GM18499 (cell line): Measurements from ENCODE around the gene ADGRV1.
"Not testable (repeated sequence)": the region's sequence is repeated elsewhere in the genome, so short reads cannot be mapped to it uniquely, and the experiment has no call there.

Experiments
- ATAC-seq: cut with Tn5 transposase; IDR thresholded peaks from one replicate; pipeline ENCODE4 v1.9.1; 2021; ENCODE audit warnings: moderate number of reproducible peaks; ENCODE audit not compliant: insufficient read depth, unreplicated experiment

ADGRV1 gene

GRCh38 chr5:90549223-90549622 lies 9.4 kb upstream of the ADGRV1 start:
- ATAC-seq: no peak

- no peak for ATAC-seq
Measured at GRCh38 chr5:90549729-90550275, 8.8 kb upstream of the ADGRV1 start.

GRCh38 chr5:90550963-90551362 lies 7.6 kb upstream of the ADGRV1 start:
- no peak for ATAC-seq

- ATAC-seq: no peak
Measured at GRCh38 chr5:90551376-90551775, 7.2 kb upstream of the ADGRV1 start.

- no peak for ATAC-seq
Measured at GRCh38 chr5:90553711-90554110, 4.9 kb upstream of the ADGRV1 start.

- ATAC-seq: no peak
Measured at GRCh38 chr5:90554358-90555006, 4.1 kb upstream of the ADGRV1 start.

DNA sequence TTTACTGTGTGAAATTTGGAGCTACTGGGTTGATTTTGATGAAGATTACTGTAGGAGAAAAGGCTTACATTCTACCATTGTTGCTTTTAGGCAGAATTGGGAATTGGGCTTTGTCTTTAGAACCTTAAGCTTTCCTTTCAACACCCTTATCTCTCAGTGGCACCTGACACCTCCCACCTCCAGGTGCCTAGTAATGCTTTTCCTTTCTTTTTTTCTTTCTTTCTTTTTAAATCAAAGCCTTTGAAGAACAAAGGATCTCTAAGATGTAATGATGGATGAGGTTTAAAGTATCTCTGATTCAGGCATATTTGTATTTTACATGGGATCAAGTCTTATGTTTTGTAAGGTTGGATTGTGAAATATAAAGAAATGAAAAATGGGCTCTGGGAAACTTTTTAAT lies 2.9 kb upstream of the ADGRV1 start:
- ATAC-seq: no peak

DNA sequence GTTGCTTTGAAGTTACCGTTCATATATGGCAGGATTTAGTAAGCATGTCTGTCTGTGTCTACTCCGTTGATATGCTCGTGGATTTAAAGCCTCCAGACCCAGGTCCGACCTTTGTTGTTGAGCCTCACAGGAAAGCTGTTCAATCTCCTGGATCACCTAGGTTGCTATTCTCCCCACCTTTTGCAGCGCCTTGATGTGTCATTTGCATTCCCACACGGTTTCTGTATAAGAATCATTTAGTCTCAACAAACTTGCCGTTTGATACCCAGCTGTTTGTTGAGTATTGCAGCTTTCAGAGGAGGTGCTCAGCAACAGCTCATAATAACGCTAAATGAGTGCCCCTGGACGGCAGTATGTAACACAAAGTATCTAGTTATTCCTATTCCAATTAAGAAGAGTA lies 1.2 kb upstream of the ADGRV1 start:
- no peak for ATAC-seq

- ATAC-seq: no peak
Measured at GRCh38 chr5:90557871-90558270, 726 bp upstream of the ADGRV1 start.

DNA sequence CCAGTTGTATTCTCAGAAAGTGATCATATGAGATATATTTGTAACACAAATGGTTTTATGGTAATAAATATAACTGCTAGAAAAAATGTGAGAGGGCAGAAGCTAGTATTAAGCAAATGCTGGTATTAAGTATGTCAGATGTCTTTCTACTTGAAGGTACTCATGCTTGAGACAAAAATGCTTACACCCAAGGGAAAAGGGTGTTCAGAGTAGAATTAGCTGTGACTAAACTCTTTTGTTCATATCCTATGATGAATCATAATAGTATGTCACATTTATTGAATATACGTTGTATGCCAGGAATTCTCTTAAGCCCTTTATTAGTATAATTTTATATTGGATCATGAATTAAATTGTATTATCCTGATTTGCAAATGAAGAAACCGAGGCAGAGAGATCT lies 2.2 kb downstream of the ADGRV1 start:
- ATAC-seq: no peak

DNA sequence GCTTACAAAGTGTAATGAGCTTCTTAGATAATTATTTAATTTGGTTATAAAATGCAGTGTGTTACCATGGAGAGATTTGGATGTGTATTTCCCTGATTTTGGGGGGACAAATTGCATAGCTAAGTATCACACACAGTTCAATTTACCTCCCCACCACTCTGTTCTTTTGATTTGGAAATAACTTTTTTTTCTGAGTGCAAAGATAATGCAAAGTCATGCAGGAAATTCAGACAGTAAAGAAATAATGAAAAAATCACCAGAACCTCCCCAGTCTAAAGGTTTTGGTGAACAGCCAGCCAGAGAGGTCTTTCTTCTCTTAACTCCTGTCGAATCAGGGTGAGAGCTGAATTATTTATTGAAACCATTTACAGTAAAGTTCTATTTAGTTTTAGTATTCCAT lies 3.2 kb downstream of the ADGRV1 start:
- ATAC-seq: no peak

DNA sequence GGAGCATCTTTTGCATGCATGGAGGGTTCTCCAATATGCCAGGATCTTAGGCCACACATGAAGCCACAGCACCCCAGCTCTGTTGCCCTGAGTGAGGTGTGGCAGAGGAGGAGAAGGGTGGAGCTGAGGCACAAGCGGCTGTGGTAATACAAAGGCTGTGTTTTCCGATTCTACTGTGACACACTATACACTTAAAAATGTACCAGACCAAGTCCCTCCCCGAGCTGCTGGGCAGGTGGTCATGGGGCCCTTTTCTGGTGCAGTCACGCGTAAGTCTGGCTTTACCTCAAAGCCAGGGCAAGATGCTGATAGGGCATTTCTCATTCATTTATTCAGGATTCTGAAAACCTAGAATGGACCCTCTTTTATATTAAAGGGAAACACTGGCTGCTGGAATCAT lies 3.7 kb downstream of the ADGRV1 start:
- no peak for ATAC-seq

DNA sequence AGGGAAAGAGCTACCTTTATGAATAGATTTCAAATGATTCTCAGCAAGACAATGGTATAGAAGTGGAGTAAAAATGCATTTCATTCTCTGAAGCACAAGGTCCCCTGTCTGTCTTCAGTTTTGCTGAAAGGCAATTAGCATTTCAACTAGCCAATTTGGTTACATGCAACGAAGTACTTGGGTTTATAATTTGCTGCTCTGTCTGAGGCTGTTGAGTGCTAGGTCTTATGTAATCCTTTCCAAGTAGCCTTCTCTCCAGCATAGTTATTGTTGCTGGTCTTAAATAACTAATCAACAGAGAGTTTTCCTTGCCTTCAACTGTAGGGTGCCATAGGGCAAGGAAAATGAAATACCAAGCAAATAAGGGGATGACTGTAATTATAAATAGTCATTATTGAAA lies 4.5 kb downstream of the ADGRV1 start:
- ATAC-seq: no peak

DNA sequence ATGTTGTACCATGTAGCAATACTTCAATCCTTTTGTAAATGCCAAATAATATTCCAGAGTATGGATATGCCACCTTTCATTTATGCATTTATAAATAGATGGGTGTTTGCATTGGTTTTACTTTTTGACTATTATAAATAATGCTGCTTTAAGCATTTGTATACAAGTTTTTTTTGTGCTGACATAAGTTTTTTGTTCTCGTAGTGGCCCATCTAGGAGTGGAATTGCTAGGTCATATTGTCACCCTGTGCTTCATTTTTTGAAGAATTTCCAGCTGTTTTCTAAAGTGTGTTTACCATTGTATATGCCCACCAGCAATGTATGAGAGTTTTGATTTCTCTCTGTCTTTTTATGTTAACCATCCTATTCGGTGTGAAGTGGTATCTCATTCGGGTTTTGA lies 6.9 kb downstream of the ADGRV1 start:
- ATAC-seq: no peak

DNA sequence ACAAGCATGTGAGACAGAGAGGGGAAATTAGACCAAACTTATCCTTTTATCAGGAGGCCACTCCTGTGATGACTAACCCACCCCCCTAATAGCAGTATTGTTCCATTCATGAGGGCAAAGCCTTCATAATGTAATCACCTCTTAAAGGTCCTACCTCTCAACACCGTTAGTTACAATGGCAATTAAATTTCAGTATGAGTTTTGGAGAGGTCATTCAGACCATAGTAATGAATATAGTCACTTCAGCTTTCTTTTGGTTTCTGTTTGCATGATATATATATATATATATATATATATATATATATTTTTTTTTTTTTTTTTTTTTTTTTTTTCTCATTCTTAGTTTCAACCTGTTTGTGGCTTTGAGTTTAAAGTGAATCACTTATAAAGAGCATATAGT lies 10.5 kb downstream of the ADGRV1 start:
- ATAC-seq: peak; percentile 64

- no peak for ATAC-seq
Measured at GRCh38 chr5:90570034-90570433, 11.4 kb downstream of the ADGRV1 start.

DNA sequence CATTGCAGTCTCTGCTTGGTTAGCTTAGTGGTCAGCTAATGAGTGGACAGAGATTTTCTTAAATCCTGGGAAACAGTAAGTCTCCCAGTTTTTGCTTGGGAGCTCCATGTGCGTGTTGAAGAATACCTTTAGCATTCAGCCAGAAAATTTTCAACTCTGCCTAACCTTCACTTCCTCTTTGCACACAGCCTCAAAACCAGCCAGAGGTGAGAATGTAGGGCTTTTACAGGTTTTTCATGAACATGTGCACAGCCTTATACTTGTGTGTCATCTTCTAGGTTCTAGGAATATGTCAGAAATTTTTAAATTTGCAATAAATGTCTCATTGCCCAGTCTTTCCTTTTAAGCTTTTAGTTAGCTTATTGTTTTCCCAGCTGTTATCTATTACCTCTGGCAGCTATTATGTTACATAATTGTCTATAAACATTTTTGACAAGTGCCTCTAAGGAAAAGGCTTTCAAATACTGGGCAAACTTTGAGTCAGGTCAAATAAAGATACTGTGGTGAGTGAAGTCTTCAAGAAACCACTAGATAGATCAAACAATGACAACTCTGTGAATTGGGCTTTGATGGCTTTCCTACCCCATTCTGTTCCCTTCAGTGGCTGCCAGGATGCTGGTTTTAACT lies 12.7 kb downstream of the ADGRV1 start:
- ATAC-seq: no peak

GRCh38 chr5:90575712-90576111 lies 17.1 kb downstream of the ADGRV1 start:
- no peak for ATAC-seq

DNA sequence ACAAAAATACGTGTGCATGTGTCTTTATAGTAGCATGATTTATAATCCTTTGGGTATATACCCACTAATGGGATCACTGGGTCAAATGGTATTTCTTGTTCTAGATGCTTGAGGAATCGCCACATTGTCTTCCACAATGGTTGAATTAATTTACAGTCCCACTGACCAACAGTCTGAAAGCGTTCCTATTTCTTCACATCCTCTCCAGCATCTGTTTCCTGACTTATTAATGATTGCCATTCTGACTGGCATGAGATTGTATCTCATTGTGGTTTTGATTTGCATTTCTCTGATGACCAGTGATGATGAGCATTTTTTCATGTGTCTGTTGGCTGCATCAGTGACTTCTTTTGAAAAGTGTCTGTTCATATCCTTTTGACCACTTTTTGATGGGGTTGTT lies 18.0 kb downstream of the ADGRV1 start:
- not testable (repeated sequence) for ATAC-seq

DNA sequence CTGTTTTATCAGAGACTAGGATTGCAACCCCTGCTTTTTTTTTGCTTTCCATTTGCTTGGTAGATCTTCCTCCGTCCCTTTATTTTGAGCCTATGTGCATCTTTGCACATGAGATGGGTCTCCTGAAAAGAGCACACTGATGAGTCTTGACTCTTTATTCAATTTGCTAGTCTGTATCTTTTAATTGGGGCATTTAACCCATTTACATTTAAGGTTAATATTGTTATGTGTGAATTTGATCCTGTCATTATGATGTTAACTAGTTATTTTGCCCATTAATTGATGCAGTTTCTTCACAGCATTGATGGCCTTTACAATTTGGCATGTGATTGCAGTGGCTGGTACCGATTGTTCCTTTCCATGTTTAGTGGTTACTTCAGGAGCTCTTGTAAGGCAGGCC lies 21.3 kb downstream of the ADGRV1 start:
- ATAC-seq: not testable (repeated sequence)

- no peak for ATAC-seq
Measured at GRCh38 chr5:90581956-90582355, 23.4 kb downstream of the ADGRV1 start.

GRCh38 chr5:90585337-90585986 lies 26.9 kb downstream of the ADGRV1 start:
- no peak for ATAC-seq
